ENCODE results near the gene LTBP1. TPM values are rescaled to one million over a fixed set of nuclear protein-coding genes. Genes with fewer than 3 reads are reported as not detected.

The LTBP1 gene
- total RNA-seq, 6 experiments from 2014 or later = 260 to 409 (median 335) TPM

DNA sequence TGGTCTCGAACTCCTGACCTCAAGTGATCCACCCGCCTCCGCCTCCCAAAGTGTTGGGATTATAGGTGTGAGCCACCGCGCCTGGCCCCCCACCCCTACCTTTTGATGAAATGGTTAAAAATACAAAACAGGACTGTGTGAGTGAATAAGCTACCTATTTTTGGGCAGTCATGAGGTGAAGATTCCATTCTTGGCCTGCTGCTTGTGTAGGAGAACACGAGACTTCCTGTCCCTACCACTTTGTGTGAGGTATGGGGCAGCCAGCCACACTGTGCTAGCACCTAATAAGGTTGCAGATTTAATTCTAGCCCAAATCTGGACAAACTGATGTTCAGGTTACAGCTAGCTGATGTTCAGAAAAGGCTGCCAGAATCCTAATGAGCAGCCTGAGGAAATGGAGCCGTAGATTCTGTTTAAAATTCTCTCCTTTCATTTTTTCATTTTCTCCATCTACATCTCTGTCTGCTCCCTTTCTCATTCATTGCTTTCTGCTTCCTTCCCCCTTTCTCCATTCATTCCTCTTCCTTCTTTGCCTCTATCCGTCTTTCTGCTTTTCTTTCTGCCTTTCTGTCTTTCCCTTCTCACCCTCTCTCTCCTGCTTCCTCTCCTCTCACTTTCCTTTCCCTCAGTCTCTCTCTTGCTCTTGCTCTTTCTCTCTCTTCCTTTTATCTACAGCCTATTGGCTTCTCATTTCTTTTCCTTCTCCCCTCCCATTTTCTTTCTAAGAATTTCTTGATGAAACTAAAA is 4.6 kb upstream of the LTBP1 start:
- Mint-ChIP-seq H3K4me3 (no peak overlapping the region), H3K4me1 (ENCODE audit: low read depth) (peaks cover 20% of the 10 kb centered on the region), H3K36me3 (ENCODE audit: low read depth) (no peaks in the 10 kb centered on the region), H3K27ac (no peak overlapping the region), H3K27me3 (ENCODE audit: insufficient read depth) (no peaks in the 10 kb centered on the region), H3K9me3 (no peaks in the 10 kb centered on the region)
- DNase-seq = no peak
- TF ChIP-seq, protein P1, sequence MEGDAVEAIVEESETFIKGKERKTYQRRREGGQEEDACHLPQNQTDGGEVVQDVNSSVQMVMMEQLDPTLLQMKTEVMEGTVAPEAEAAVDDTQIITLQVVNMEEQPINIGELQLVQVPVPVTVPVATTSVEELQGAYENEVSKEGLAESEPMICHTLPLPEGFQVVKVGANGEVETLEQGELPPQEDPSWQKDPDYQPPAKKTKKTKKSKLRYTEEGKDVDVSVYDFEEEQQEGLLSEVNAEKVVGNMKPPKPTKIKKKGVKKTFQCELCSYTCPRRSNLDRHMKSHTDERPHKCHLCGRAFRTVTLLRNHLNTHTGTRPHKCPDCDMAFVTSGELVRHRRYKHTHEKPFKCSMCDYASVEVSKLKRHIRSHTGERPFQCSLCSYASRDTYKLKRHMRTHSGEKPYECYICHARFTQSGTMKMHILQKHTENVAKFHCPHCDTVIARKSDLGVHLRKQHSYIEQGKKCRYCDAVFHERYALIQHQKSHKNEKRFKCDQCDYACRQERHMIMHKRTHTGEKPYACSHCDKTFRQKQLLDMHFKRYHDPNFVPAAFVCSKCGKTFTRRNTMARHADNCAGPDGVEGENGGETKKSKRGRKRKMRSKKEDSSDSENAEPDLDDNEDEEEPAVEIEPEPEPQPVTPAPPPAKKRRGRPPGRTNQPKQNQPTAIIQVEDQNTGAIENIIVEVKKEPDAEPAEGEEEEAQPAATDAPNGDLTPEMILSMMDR (IDR thresholded peaks at IDR 0.05) = no peak

DNA sequence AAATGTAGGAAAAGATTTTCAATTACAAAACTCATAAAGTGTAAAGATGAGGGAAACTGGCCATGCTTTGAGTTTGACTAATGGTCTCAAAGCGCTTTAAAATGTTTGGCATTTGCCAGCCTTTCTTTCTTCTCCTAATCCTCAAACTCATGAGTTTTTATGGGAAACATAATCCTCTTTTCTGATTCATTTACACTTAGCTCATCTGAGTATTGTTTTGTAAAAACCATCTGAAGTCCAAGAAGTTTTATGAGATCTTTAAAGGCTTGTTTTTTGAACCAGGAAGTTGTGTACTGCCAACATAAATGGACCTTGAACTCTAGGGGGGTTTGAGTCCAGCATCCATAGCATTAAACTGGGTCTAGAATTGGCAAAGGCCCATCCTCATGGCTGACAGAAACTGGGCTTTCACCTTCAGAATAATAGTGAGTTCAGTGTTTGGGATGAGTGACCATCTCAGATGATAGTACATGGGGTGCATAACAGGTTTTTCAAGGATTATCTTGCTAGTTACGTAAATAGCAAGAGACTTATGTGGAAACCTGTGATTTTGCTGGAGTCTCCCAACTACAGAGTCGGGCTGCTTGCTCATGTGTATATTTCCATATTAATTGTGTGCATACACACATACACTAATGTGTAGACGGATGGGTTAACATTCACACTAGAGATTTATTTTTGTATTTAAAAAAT is 3.8 kb upstream of the LTBP1 start:
- Mint-ChIP-seq H3K9me3 (no peaks in the 10 kb centered on the region), H3K4me3 (no peak overlapping the region), H3K27ac (no peak overlapping the region), H3K36me3 (ENCODE audit: low read depth) (no peaks in the 10 kb centered on the region), H3K27me3 (ENCODE audit: insufficient read depth) (no peaks in the 10 kb centered on the region), H3K4me1 (ENCODE audit: low read depth) (peaks cover 18% of the 10 kb centered on the region)
- DNase-seq = no peak
- TF ChIP-seq, protein P1 (IDR thresholded peaks at IDR 0.05) = no peak

DNA sequence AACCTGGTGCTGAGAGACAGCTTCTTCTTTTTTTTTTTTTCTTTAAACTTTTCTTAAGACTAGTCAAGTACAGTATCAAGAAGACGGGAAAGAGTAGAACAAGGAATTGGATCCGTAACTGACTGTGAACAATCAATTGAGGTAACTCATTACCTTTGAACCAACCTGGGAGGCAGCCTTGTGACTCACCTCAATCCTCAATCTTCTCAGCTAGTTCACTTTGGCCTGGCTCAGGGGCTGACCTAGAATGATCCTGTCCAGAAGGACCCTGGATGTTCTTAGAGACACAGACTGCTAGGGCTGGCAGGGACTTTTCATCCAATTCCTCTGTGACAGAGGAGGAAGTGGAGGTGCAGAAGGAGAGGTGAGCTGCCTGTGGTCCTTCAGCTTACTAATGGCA is 1.5 kb upstream of the LTBP1 start:
- no peaks in the 10 kb centered on the region for H3K27me3 Mint-ChIP-seq (ENCODE audit: insufficient read depth)
- H3K4me1 Mint-ChIP-seq (ENCODE audit: low read depth) = peaks cover 27% of the 10 kb centered on the region
- no peak overlapping the region for H3K27ac Mint-ChIP-seq
- no peaks in the 10 kb centered on the region for H3K36me3 Mint-ChIP-seq (ENCODE audit: low read depth)
- H3K9me3 Mint-ChIP-seq = no peaks in the 10 kb centered on the region
- no peak overlapping the region for H3K4me3 Mint-ChIP-seq
- DNase-seq = no peak
- TF ChIP-seq, protein P1 (IDR thresholded peaks at IDR 0.05) = no peak

DNA sequence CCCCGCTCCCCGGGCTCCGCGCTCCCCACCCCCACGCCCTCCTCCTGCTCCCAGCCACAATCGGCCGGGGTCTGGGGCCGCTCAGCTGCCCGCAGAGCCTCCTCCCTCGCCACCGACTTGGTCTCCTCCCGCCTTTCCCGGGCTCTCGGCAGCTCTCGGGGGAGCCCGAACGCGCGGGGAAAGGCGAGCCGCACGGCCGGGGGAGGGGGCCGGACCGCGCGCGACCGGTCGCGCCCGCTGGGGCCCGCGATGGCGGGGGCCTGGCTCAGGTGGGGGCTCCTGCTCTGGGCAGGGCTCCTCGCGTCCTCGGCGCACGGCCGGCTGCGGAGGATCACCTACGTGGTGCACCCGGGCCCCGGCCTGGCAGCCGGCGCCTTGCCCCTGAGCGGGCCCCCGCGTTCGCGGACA is 327 bp downstream of the LTBP1 start:
- H3K4me1 Mint-ChIP-seq (ENCODE audit: low read depth) = peaks cover 32% of the 10 kb centered on the region
- H3K9me3 Mint-ChIP-seq = no peaks in the 10 kb centered on the region
- H3K27me3 Mint-ChIP-seq (ENCODE audit: insufficient read depth) = no peaks in the 10 kb centered on the region
- H3K36me3 Mint-ChIP-seq (ENCODE audit: low read depth) = no peaks in the 10 kb centered on the region
- H3K4me3 Mint-ChIP-seq = no peak overlapping the region; the same call in none of the 2 replicates
- TF ChIP-seq, protein P1 (IDR thresholded peaks at IDR 0.05) = no peak
- no peak overlapping the region for H3K27ac Mint-ChIP-seq
- DNase-seq = no peak

DNA sequence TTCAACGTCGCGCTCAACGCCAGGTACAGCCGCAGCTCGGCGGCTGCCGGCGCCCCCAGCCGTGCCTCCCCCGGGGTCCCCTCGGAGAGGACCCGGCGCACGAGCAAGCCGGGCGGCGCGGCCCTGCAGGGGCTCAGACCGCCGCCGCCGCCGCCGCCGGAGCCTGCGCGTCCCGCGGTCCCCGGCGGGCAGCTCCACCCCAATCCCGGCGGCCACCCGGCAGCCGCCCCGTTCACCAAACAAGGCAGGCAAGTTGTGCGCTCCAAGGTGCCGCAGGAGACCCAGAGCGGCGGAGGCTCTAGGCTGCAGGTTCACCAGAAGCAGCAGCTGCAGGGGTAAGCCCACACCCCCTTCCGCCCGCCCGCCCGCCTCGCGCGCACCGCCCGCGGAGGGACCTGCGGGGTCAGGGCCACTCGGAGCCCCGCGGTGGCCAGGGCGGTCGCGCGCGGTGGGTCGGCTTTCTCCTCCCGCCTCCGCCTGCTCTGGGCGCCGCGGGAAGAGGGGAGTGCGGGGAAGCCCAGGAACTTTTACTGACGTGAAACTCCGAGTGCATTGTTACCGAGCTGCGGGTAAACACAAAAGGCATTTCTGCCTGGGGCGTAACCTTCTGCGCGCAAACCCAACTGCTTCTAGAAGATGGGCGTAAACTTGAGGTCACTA is 861 bp downstream of the LTBP1 start:
- Mint-ChIP-seq H3K27me3 (ENCODE audit: insufficient read depth) (no peaks in the 10 kb centered on the region), H3K9me3 (no peaks in the 10 kb centered on the region), H3K4me3 (peak overlapping the region; percentile 81), H3K27ac (peak overlapping the region; percentile 5; the same call in 1 of the 2 replicates), H3K36me3 (ENCODE audit: low read depth) (no peaks in the 10 kb centered on the region), H3K4me1 (ENCODE audit: low read depth) (peaks cover 26% of the 10 kb centered on the region)
- TF ChIP-seq, protein P1 (IDR thresholded peaks at IDR 0.05) = no peak
- DNase-seq = peak; percentile 14

Data from HFFc6 (cell line).